WTC11 (cell line): ENCODE data around the gene SCYL1. TPM values are rescaled to one million over a fixed set of nuclear protein-coding genes. Genes with fewer than 3 reads are reported as not detected.

Source experiments
- ATAC-seq: fragments of 200-7000 bp; cut with Tn5 transposase; 2 replicates; pipeline ENCODE4 v1.10.0; 2021; ENCODE audit warnings: mild to moderate bottlenecking, moderate library complexity
- CTCF ChIA-PET: fragments of 300-600 bp; sonication (Branson Sonifier 250); formaldehyde crosslinking; loops from one replicate; lab custom pipeline; 2021; ENCODE audit warnings: antibody characterized with exemption; lab: Charles Lee
- POLR2A ChIA-PET: fragments of 350-600 bp; sonication (Branson Sonifier 250); formaldehyde crosslinking; loops from one replicate; lab custom pipeline; 2021; ENCODE audit warnings: antibody characterized with exemption; lab: Charles Lee
- DNase-seq: peaks from one replicate; pipeline ENCODE4 v3.0.0; 2021; ENCODE audit warnings: low spot score
- H3K27ac Mint-ChIP-seq: 2 replicates; pipeline ENCODE4 v1.8.0; 2021; ENCODE audit warnings: mixed read lengths
- H3K27me3 Mint-ChIP-seq: 2 replicates; pipeline ENCODE4 v1.8.0; 2021; ENCODE audit warnings: low read depth, mild to moderate bottlenecking, moderate library complexity, mixed read lengths
- H3K36me3 Mint-ChIP-seq: 2 replicates; pipeline ENCODE4 v1.8.0; 2021; ENCODE audit warnings: mixed read lengths
- H3K4me1 Mint-ChIP-seq: 2 replicates; pipeline ENCODE4 v1.8.0; 2022; ENCODE audit warnings: mixed read lengths
- H3K4me3 Mint-ChIP-seq: 2 replicates; pipeline ENCODE4 v1.8.0; 2021; ENCODE audit warnings: mild to moderate bottlenecking, moderate library complexity, mixed read lengths
- H3K9me3 Mint-ChIP-seq: 2 replicates; pipeline ENCODE4 v1.8.0; 2021; ENCODE audit warnings: mixed read lengths
- CBFB ChIP-seq: sonication (generic); formaldehyde crosslinking; IDR thresholded peaks from 2 replicates; pipeline ENCODE4 v1.8.1; 2022; ENCODE audit warnings: mild to moderate bottlenecking, low read depth, missing genetic modification reagents
- ETV6 ChIP-seq: sonication (generic); formaldehyde crosslinking; IDR thresholded peaks from 2 replicates; pipeline ENCODE4 v1.8.1; 2022; ENCODE audit warnings: mild to moderate bottlenecking, missing genetic modification reagents
- GTF2I ChIP-seq: fragments of 250-450 bp; sonication (Bioruptor Pico); conservative IDR thresholded peaks from 2 replicates; pipeline ENCODE4 v1.4.0; 2021; ENCODE audit warnings: mild to moderate bottlenecking
- JAZF1 ChIP-seq: fragments of 250-450 bp; sonication (Bioruptor Pico); IDR thresholded peaks from 2 replicates; pipeline ENCODE4 v1.9.0; 2021; ENCODE audit warnings: moderate library complexity, mild to moderate bottlenecking, inconsistent platforms
- NR1H2 ChIP-seq: sonication (generic); formaldehyde crosslinking; IDR thresholded peaks from 2 replicates; pipeline ENCODE4 v1.9.0; 2021; ENCODE audit warnings: mild to moderate bottlenecking, moderate library complexity, missing genetic modification reagents
- total RNA-seq: library from RNA; stranded (reverse); gene quantifications from 3 replicates; pipeline ENCODE4 v1.2.3, GENCODE V29; 2021
- TF ChIP-seq, protein P1 (sequence below): fragments of 250-450 bp; sonication (Bioruptor Pico); IDR thresholded peaks from 2 replicates; pipeline ENCODE4 v1.9.0; 2021; ENCODE audit warnings: mild to moderate bottlenecking
- TF ChIP-seq, protein P2 (sequence below): fragments of 250-450 bp; sonication (Bioruptor Pico); IDR thresholded peaks from 2 replicates; pipeline ENCODE4 v1.9.0; 2021; ENCODE audit warnings: mild to moderate bottlenecking
- TF ChIP-seq, protein P3 (sequence below): fragments of 250-450 bp; sonication (Bioruptor Pico); conservative IDR thresholded peaks from 2 replicates; pipeline ENCODE4 v1.9.0; 2021; ENCODE audit warnings: mild to moderate bottlenecking
- TF ChIP-seq, protein P4 (sequence below): sonication (generic); formaldehyde crosslinking; IDR thresholded peaks from 2 replicates; pipeline ENCODE4 v1.8.1; 2022; ENCODE audit warnings: low read depth, mild to moderate bottlenecking, moderate library complexity, missing genetic modification reagents, borderline replicate concordance

SCYL1 gene
- total RNA-seq, 1 experiment from 2014 or later, result 76.8 TPM

DNA sequence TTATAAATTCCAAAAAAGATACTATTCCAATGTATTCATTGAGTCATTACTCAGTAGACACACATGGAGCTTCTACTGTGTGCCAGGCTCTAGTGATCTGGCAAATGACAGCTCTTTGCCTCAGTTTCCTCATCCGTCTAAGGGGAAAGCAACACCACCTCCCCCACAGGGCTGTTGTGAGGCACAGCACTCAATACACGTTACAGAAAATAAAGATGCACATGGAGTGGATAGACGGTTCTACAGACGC lies 32.6 kb upstream of the SCYL1 start (continued):
- TF ChIP-seq, protein P1, sequence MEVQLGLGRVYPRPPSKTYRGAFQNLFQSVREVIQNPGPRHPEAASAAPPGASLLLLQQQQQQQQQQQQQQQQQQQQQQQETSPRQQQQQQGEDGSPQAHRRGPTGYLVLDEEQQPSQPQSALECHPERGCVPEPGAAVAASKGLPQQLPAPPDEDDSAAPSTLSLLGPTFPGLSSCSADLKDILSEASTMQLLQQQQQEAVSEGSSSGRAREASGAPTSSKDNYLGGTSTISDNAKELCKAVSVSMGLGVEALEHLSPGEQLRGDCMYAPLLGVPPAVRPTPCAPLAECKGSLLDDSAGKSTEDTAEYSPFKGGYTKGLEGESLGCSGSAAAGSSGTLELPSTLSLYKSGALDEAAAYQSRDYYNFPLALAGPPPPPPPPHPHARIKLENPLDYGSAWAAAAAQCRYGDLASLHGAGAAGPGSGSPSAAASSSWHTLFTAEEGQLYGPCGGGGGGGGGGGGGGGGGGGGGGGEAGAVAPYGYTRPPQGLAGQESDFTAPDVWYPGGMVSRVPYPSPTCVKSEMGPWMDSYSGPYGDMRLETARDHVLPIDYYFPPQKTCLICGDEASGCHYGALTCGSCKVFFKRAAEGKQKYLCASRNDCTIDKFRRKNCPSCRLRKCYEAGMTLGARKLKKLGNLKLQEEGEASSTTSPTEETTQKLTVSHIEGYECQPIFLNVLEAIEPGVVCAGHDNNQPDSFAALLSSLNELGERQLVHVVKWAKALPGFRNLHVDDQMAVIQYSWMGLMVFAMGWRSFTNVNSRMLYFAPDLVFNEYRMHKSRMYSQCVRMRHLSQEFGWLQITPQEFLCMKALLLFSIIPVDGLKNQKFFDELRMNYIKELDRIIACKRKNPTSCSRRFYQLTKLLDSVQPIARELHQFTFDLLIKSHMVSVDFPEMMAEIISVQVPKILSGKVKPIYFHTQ (CRISPR knock-in tag), result no peak
- no peak for TF ChIP-seq NR1H2 (CRISPR knock-in tag)
- TF ChIP-seq, protein P2, sequence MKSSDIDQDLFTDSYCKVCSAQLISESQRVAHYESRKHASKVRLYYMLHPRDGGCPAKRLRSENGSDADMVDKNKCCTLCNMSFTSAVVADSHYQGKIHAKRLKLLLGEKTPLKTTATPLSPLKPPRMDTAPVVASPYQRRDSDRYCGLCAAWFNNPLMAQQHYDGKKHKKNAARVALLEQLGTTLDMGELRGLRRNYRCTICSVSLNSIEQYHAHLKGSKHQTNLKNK (CRISPR knock-in tag), result no peak

DNA sequence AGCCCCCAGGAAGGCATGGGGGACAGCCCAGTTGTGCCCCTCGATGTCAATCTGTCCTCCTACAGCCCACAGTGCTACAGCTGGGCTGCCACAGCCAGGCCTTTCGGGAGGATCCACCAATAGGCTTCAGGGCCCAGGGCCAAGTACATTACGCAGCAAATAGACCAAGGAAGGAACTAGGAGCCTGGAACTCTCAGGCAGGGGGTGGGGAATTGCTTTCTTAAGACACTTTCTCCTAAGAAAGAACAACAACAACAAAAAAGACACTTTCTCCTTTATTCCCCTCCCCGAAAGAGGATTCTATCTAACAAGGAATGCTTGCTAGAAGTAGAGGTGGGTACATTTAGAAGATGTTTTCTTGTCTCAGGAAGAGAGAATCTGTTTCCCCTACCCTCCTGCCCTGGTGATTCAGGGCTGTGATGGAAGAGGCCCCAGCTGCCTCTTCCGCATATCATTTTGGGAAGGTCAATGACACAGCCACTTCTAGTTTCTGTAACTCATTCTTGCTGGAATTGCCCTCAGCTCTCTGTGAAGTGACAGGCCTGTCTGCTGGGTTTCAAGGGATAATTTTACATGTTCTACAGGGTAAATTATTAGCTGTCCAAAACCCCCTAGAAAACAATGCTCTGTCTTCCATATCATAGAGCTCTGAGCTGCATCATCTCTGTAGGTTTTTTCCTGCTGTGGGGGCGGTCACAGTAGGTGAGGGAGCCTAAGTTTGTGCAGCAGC lies 32.1 kb upstream of the SCYL1 start:
- no peak for ATAC-seq
- TF ChIP-seq ETV6 (CRISPR knock-in tag), result no peak
- TF ChIP-seq, protein P3, sequence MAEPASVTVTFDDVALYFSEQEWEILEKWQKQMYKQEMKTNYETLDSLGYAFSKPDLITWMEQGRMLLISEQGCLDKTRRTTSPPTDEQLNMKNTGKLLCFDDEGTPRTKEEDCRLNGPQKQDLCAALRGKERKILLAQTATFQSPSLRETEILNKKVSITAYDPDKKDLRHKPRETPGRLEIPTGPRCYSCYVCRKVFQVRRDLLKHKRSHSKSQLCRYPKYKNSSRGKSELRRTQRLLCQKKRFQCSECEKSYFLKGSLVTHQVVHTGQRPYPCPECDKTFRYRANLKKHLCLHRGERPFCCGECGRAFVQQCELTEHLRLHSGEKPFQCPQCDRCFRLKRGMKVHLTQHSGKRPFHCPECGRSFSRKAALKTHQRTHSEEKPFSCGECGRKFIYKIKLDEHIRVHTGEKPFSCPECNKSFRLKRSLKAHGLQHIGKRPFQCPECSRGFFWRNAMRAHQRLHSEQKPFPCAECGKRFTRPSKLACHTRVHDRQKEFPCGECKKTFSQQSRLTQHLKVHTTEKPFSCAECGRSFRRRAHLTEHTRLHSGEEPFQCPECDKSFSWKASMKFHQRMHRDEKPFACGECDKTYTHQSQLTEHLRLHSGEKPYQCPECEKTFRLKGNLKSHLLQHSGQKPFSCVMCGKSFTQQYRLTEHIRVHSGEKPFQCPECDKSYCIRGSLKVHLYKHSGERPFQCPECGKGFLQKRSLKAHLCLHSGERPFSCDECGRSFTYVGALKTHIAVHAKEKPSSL (CRISPR knock-in tag), result no peak
- TF ChIP-seq, protein P4, sequence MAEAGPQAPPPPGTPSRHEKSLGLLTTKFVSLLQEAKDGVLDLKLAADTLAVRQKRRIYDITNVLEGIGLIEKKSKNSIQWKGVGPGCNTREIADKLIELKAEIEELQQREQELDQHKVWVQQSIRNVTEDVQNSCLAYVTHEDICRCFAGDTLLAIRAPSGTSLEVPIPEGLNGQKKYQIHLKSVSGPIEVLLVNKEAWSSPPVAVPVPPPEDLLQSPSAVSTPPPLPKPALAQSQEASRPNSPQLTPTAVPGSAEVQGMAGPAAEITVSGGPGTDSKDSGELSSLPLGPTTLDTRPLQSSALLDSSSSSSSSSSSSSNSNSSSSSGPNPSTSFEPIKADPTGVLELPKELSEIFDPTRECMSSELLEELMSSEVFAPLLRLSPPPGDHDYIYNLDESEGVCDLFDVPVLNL (CRISPR knock-in tag), result no peak
- TF ChIP-seq, all 79 proteins: peak for 0
- Mint-ChIP-seq H3K27me3 (peaks cover 3% of the 10 kb centered on the region), H3K4me1 (peaks cover 82% of the 10 kb centered on the region), H3K27ac (peak overlapping the region; percentile 86), H3K36me3 (no peaks in the 10 kb centered on the region), H3K4me3 (no peak overlapping the region), H3K9me3 (no peaks in the 10 kb centered on the region)
- CTCF ChIA-PET, result interaction anchor here (0.5 to 8.9 kb wide), 12 partner anchors 14 to 242 kb away, joined by 3 to 129 read pairs (median 4); partner anchors contain the start of gene FAM89B
- peak; percentile 16 for DNase-seq
- POLR2A ChIA-PET, result interaction anchor here (0.9 to 11.6 kb wide), 6 partner anchors 7 to 70 kb away, joined by 3 to 502 read pairs (median 56); partner anchors contain the start of genes MALAT1 and NEAT1

DNA sequence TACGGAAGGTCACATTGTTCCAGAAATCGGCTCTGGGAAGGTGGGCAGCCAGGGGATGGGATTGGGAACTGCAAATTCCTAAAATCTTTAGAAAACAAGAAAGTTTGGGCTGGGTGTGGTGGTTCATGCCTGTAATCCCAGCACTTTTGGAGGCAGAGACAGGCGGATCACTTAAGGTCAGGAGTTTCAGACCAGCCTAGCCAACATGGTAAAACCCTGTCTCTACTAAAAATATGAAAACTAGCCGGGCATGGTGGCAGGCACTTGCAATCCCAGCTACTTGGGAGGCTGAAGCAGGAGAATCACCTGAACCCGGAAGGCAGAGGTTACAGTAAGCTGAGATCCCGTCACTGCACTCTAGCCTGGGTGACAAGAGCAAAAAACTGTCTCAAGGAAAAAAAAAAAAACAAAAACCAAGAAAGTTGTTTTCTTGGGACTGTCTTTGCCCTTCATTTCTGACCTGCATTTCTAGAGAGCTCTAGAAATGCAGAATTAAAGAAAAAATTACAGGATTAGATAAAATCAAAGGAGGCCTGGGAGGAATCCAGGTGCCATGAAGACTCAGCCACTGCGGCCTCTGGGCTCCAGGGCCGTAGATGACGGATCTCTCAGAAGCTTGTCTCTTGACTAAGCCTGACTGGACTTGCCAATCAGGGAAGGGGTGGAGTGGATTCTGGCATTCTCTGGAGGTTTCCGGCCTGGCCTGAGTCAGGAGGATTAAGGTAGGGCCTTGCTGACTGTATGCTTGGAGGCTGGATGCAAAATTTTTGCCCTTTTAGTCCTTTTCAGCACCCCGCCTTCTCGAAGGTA lies 31.3 kb upstream of the SCYL1 start:
- Mint-ChIP-seq H3K4me1 (peaks cover 75% of the 10 kb centered on the region), H3K36me3 (no peaks in the 10 kb centered on the region), H3K9me3 (no peaks in the 10 kb centered on the region), H3K27me3 (peaks cover 2% of the 10 kb centered on the region; the same call in 1 of the 2 replicates), H3K4me3 (no peak overlapping the region), H3K27ac (peak overlapping the region; percentile 86)
- POLR2A ChIA-PET, result interaction anchor here (0.6 to 11.6 kb wide), 7 partner anchors 6 to 181 kb away, joined by 3 to 502 read pairs (median 8); partner anchors contain the start of genes MALAT1 and NEAT1
- ATAC-seq, result no peak
- peak; percentile 29 for DNase-seq
- CTCF ChIA-PET, result interaction anchor here (0.5 to 8.9 kb wide), 10 partner anchors 15 to 243 kb away, joined by 3 to 129 read pairs (median 4); no protein-coding TSS in a partner anchor
- TF ChIP-seq GTF2I (CRISPR knock-in tag) (no peak), JAZF1 (no peak), CBFB (CRISPR knock-in tag) (no peak)
